IMR-90 (cell line): ENCODE data around the gene STEAP3. TPM values are rescaled to one million over a fixed set of nuclear protein-coding genes. Genes with fewer than 3 reads are reported as not detected.

Experiments
- ATAC-seq: fragments of 200-7000 bp; cut with Tn5 transposase; 2 replicates; pipeline ENCODE4 v1.9.1; 2020; ENCODE audit warnings: low read depth, mild to moderate bottlenecking, moderate library complexity
- BruUV-seq: library from RNA; stranded (reverse); fragments of 400-500 nt; replicated peaks from 2 replicates; lab custom pipeline; 2021; lab: Mats Ljungman, UMichigan
- CTCF ChIA-PET: fragments of 300-600 bp; formaldehyde crosslinking; extraction: SDS; loops from one replicate; lab custom pipeline; 2021; ENCODE audit warnings: antibody characterized with exemption; lab: Yijun Ruan, JAX
- POLR2A ChIA-PET: fragments of 300-600 bp; sonication (Branson Sonifier 250); formaldehyde crosslinking; loops from one replicate; lab custom pipeline; 2022; ENCODE audit warnings: antibody characterized with exemption; ENCODE audit not compliant: unreplicated experiment; lab: Charles Lee
- DNase-seq: peaks from one replicate; pipeline ENCODE4 v3.0.0; 2013
- H2AFZ ChIP-seq: replicated peaks from 2 replicates; pipeline ENCODE3; 2013; ENCODE audit warnings: low read length, mild to moderate bottlenecking; ENCODE audit not compliant: poor library complexity
- H2AK5ac ChIP-seq: 2 replicates; pipeline ENCODE4 v1.6.1; 2013; ENCODE audit warnings: low read depth, low read length, inconsistent platforms
- H2AK9ac ChIP-seq: replicated peaks from 2 replicates; pipeline ENCODE3; 2013; ENCODE audit warnings: mild to moderate bottlenecking, low read depth, low read length, moderate library complexity; ENCODE audit not compliant: poor library complexity
- H2BK120ac ChIP-seq: 2 replicates; pipeline ENCODE4 v1.6.1; 2013; ENCODE audit warnings: low read depth, low read length, inconsistent platforms
- H2BK15ac ChIP-seq: 3 replicates; pipeline ENCODE4 v1.6.1; 2013; ENCODE audit warnings: low read depth, low read length, inconsistent platforms
- H2BK20ac ChIP-seq: 2 replicates; pipeline ENCODE4 v1.6.1; 2013; ENCODE audit warnings: low read depth, mild to moderate bottlenecking, inconsistent platforms, low read length, moderate library complexity
- H2BK5ac ChIP-seq: 2 replicates; pipeline ENCODE4 v1.6.1; 2013; ENCODE audit warnings: mild to moderate bottlenecking, low read depth, low read length, inconsistent platforms; ENCODE audit not compliant: poor library complexity, severe bottlenecking
- H3K14ac ChIP-seq: replicated peaks from 2 replicates; pipeline ENCODE4 v1.6.1; 2013; ENCODE audit warnings: low read depth, low read length, inconsistent platforms
- H3K18ac ChIP-seq: 2 replicates; pipeline ENCODE4 v1.6.1; 2013; ENCODE audit warnings: low read depth, low read length, control low read depth
- H3K23ac ChIP-seq: 2 replicates; pipeline ENCODE4 v1.6.1; 2013; ENCODE audit warnings: low read depth, low read length, inconsistent platforms
- H3K27ac ChIP-seq: 2 replicates; pipeline ENCODE4 v1.5.1; 2013; ENCODE audit warnings: mild to moderate bottlenecking, control low read depth, low read length; ENCODE audit not compliant: insufficient read depth
- H3K27me3 ChIP-seq: 2 replicates; pipeline ENCODE4 v1.6.1; 2013; ENCODE audit warnings: low read length; ENCODE audit not compliant: control insufficient read depth, insufficient read depth
- H3K36me3 ChIP-seq: 2 replicates; pipeline ENCODE4 v1.6.1; 2013; ENCODE audit warnings: low read length, mixed read lengths; ENCODE audit not compliant: control insufficient read depth, insufficient read depth
- H3K4ac ChIP-seq: 2 replicates; pipeline ENCODE4 v1.6.1; 2013; ENCODE audit warnings: low read depth, low read length, inconsistent platforms
- H3K4me1 ChIP-seq: 2 replicates; pipeline ENCODE4 v1.6.1; 2013; ENCODE audit warnings: low read length, mixed read lengths; ENCODE audit not compliant: control insufficient read depth, insufficient read depth
- H3K4me2 ChIP-seq: 2 replicates; pipeline ENCODE4 v1.6.1; 2013; ENCODE audit warnings: low read depth, mild to moderate bottlenecking, control low read depth, low read length, moderate library complexity
- H3K4me3 ChIP-seq: 2 replicates; pipeline ENCODE4 v1.5.1; 2013; ENCODE audit warnings: low read depth, mild to moderate bottlenecking, control low read depth, low read length, moderate library complexity; ENCODE audit not compliant: insufficient read depth
- H3K56ac ChIP-seq: 2 replicates; pipeline ENCODE4 v1.6.1; 2013; ENCODE audit warnings: low read length, inconsistent platforms; ENCODE audit not compliant: insufficient read depth; ENCODE audit errors: extremely low read depth
- H3K79me1 ChIP-seq, 2 experiments: 2 replicates each; pipeline ENCODE4 v1.6.1; 2013; ENCODE audit warnings: low read length in 2 of 2, inconsistent platforms in 1 of 2, low read depth in 1 of 2
- H3K9ac ChIP-seq: 2 replicates; pipeline ENCODE4 v1.6.1; 2013; ENCODE audit warnings: low read depth, low read length, control low read depth
- H3K9me1 ChIP-seq: 2 replicates; pipeline ENCODE4 v1.6.1; 2013; ENCODE audit warnings: low read length, inconsistent platforms; ENCODE audit not compliant: insufficient read depth
- H3K9me3 ChIP-seq: 2 replicates; pipeline ENCODE4 v1.6.1; 2013; ENCODE audit warnings: low read length; ENCODE audit not compliant: control insufficient read depth, insufficient read depth
- H4K20me1 ChIP-seq: 2 replicates; pipeline ENCODE4 v1.6.1; 2013; ENCODE audit warnings: low read length, inconsistent platforms; ENCODE audit not compliant: insufficient read depth
- H4K5ac ChIP-seq: 2 replicates; pipeline ENCODE4 v1.6.1; 2013; ENCODE audit warnings: mild to moderate bottlenecking, low read depth, low read length, control low read depth
- H4K8ac ChIP-seq, 2 experiments: 2 replicates each; pipeline ENCODE4 v1.6.1; 2013; ENCODE audit warnings: low read depth in 2 of 2, low read length in 2 of 2, control low read depth in 1 of 2, inconsistent platforms in 1 of 2
- H4K91ac ChIP-seq: 2 replicates; pipeline ENCODE4 v1.6.1; 2013; ENCODE audit warnings: low read depth, low read length, inconsistent platforms; ENCODE audit not compliant: insufficient read depth
- BHLHE40 ChIP-seq: fragments of 150-350 bp; IDR thresholded peaks from 2 replicates; pipeline ENCODE4 v1.6.1; 2016; ENCODE audit warnings: mild to moderate bottlenecking, low read depth, low read length
- ELK1 ChIP-seq: fragments of 150-350 bp; IDR thresholded peaks from 2 replicates; pipeline ENCODE4 v1.6.1; 2016; ENCODE audit warnings: low read depth, mild to moderate bottlenecking, low read length, moderate library complexity, borderline replicate concordance
- FOS ChIP-seq: fragments of 150-350 bp; IDR thresholded peaks from 2 replicates; pipeline ENCODE4 v1.6.1; 2016; ENCODE audit warnings: low read depth, low read length
- MAFK ChIP-seq: IDR thresholded peaks from 2 replicates; pipeline ENCODE4 v1.6.1; 2012; ENCODE audit warnings: low read depth, low read length, improper control_type of control experiment
- NFE2L2 ChIP-seq: fragments of 150-350 bp; IDR thresholded peaks from 2 replicates; pipeline ENCODE4 v1.6.1; 2016; ENCODE audit warnings: low read depth, mild to moderate bottlenecking, low read length
- RAD21 ChIP-seq: IDR thresholded peaks from 2 replicates; pipeline ENCODE4 v1.6.1; 2012; ENCODE audit warnings: low read length, improper control_type of control experiment
- RFX5 ChIP-seq: IDR thresholded peaks from 2 replicates; pipeline ENCODE4 v1.8.0; 2012; ENCODE audit warnings: low read depth, mild to moderate bottlenecking, low read length, moderate library complexity
- USF2 ChIP-seq: fragments of 150-350 bp; IDR thresholded peaks from 2 replicates; pipeline ENCODE4 v1.6.1; 2017; ENCODE audit warnings: mild to moderate bottlenecking, antibody characterized with exemption, low read length, low read depth
- WGBS, 2 experiments: methylation state at CpG; one replicate each; pipeline versions ENCODE4 v1.1.5 to v1.1.7; 2013; ENCODE audit warnings: missing lambda C conversion rate in 2 of 2; ENCODE audit not compliant: insufficient read length in 1 of 2; ENCODE audit errors: extremely low coverage in 2 of 2; 5-methylcytosine and 5-hydroxymethylcytosine counted together
- dilution Hi-C: fragments of 300-500 bp; cut with HindIII; formaldehyde crosslinking; loops from one replicate; pipeline ENCODE4 v1.14.3; 2018; ENCODE audit warnings: low sequenced_read_pairs; ENCODE audit not compliant: unreplicated experiment
- in situ Hi-C: fragments of 300-500 bp; cut with MboI; formaldehyde crosslinking; loops from 3 replicates; pipeline ENCODE4 v1.14.3; 2019; ENCODE audit warnings: low sequenced_read_pairs, inconsistent platforms, mixed read lengths
- intact Hi-C: fragments of 100-400 bp; cut with micrococcal nuclease; formaldehyde crosslinking; loops from 2 replicates; pipeline ENCODE4 v1.10.0; 2022
- polyA plus RNA-seq, 3 experiments: library from polyadenylated mRNA; depleted of rRNA; stranded (reverse); fragments of >200 nt; gene quantifications; 2 replicates each; pipeline ENCODE4 v1.2.3, GENCODE V29; 2012; ENCODE audit warnings: low replicate concordance in 1 of 3
- total RNA-seq: library from RNA; depleted of rRNA; stranded (reverse); fragments of >200 nt; gene quantifications from 2 replicates; pipeline ENCODE4 v1.2.3, GENCODE V29; 2012

Gene STEAP3
- total and polyA plus RNA-seq, 2 of the 4 experiments (the other 2 are of a cell fraction) = 19.4 to 43.9 TPM

- Histone ChIP-seq H3K9me1 (peaks cover 37% of the 10 kb centered on the region), H2AFZ (no peak overlapping the region), H4K8ac (no peak overlapping the region), H3K14ac (no peak overlapping the region), H4K20me1 (peaks cover 8% of the 10 kb centered on the region; the same call in 1 of the 2 replicates), H3K23ac (no peak overlapping the region), H3K4me2 (no peak overlapping the region), H3K18ac (no peak overlapping the region), H3K27ac (no peak overlapping the region), H3K79me1 (peaks cover 0 to 19% of the 10 kb centered on the region in 2 experiments; a peak in 2 of 4 replicates), H3K27me3 (no peaks in the 10 kb centered on the region), H2AK5ac (no peak overlapping the region), H4K5ac (no peak overlapping the region), H3K9ac (no peak overlapping the region), H2BK5ac (no peak overlapping the region), H3K4me3 (no peak overlapping the region), H2BK20ac (no peak overlapping the region; the same call in 1 of the 2 replicates), H3K56ac (no peak overlapping the region), H3K4me1 (peaks cover 27% of the 10 kb centered on the region), H4K91ac (no peak overlapping the region; the same call in 1 of the 2 replicates), H2AK9ac (no peak overlapping the region), H3K9me3 (no peaks in the 10 kb centered on the region), H2BK15ac (no peak overlapping the region), H3K4ac (0 out of 2 replicates have a peak overlapping the region, but pooled peaks have one; percentile 67), H2BK120ac (no peak overlapping the region), H3K36me3 (no peaks in the 10 kb centered on the region)
- no TSS peak for BruUV-seq
- TF ChIP-seq FOS (no peak), BHLHE40 (no peak), RFX5 (no peak), USF2 (no peak), NFE2L2 (no peak), MAFK (no peak), ELK1 (no peak), RAD21 (no peak)
- ChIA-PET POLR2A (no interaction called here), CTCF (no interaction called here)
- no peak for ATAC-seq
- 100% methylated on average over 2 of the region's 9 CpGs; no CpG with 5 or more reads in 1 of the 2 experiments for WGBS, 2 experiments
- DNase-seq = no peak
- intact Hi-C loops (loop anchor here (2.0 kb wide), 1 partner anchor 32 kb away; no protein-coding TSS in a partner anchor), in situ Hi-C loops (loop anchor here (25.0 kb wide), 1 partner anchor 95 kb away; the partner anchor contains the start of gene C1QL2), dilution Hi-C loops (no loop called here)
Measured at GRCh38 chr2:119257198-119257597, 33.6 kb downstream of the STEAP3 start.
